ENCODE results near the gene INPP5A.

DNA sequence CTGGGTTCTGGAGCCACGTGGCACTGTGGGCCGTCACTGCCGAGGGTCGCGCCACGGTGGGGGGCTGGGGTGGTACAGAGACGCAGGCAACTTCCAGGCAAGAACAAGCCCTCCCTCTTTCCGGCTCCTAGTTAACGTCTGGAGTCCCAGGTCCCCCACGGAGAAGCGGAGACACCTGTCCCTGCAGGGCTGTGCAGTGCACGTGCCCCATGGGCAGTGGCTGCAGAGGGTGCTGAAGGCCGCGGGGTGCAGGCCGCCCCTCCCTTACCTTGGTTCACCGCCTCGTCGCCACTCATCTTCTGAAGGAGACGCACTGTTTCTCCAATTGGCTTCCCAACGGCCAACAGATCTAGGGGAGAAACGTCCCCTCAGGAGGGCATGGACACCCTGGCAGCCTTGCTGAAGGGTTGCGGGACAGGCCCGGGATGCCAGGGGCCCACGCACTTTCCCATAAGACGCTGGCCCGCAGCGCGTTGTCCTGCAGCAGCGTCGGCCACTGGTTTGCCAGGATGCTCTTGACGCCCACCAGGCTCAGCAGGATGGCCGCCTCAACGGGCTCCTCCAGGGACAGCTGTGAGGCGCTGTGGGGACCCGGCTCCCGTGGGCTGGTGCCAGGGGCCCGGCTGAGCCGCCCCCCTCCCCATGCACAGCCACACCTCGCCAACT lies 272.7 kb downstream of the INPP5A start:
- TF ChIP-seq, protein P1, sequence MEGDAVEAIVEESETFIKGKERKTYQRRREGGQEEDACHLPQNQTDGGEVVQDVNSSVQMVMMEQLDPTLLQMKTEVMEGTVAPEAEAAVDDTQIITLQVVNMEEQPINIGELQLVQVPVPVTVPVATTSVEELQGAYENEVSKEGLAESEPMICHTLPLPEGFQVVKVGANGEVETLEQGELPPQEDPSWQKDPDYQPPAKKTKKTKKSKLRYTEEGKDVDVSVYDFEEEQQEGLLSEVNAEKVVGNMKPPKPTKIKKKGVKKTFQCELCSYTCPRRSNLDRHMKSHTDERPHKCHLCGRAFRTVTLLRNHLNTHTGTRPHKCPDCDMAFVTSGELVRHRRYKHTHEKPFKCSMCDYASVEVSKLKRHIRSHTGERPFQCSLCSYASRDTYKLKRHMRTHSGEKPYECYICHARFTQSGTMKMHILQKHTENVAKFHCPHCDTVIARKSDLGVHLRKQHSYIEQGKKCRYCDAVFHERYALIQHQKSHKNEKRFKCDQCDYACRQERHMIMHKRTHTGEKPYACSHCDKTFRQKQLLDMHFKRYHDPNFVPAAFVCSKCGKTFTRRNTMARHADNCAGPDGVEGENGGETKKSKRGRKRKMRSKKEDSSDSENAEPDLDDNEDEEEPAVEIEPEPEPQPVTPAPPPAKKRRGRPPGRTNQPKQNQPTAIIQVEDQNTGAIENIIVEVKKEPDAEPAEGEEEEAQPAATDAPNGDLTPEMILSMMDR (IDR thresholded peaks at IDR 0.05): no peak
- no peak for TF ChIP-seq EP300 (IDR thresholded peaks at IDR 0.05)

All from sigmoid colon (tissue), 4 donors.